ENCODE results near the gene RPS19BP1.

DNA sequence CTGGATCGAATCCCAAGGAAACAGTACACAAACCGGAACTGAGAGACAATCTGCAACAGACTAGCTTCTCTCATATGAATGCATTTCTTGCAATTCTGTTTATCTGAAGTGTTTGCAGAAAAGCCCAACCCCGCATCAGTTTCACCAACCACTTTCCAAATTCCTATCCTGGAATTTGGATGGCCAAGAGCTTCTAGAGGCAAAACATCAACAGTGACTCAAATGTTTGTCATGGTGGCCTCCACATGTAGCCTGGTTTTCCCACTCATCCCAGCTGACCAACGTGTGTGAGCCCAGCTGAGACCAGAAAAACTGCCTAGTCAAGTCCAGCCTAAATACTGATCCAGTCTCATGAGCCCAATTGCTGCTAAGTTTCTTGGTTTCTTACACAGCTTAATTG, 38.8 kb downstream of the RPS19BP1 start:
- TF ChIP-seq, protein P1, sequence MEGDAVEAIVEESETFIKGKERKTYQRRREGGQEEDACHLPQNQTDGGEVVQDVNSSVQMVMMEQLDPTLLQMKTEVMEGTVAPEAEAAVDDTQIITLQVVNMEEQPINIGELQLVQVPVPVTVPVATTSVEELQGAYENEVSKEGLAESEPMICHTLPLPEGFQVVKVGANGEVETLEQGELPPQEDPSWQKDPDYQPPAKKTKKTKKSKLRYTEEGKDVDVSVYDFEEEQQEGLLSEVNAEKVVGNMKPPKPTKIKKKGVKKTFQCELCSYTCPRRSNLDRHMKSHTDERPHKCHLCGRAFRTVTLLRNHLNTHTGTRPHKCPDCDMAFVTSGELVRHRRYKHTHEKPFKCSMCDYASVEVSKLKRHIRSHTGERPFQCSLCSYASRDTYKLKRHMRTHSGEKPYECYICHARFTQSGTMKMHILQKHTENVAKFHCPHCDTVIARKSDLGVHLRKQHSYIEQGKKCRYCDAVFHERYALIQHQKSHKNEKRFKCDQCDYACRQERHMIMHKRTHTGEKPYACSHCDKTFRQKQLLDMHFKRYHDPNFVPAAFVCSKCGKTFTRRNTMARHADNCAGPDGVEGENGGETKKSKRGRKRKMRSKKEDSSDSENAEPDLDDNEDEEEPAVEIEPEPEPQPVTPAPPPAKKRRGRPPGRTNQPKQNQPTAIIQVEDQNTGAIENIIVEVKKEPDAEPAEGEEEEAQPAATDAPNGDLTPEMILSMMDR (IDR thresholded peaks at IDR 0.05; ENCODE audit: borderline replicate concordance, extremely low read depth, low read length, poor library complexity, severe bottlenecking), result no peak
- TF ChIP-seq EZH2 (IDR thresholded peaks at IDR 0.05; ENCODE audit: borderline replicate concordance, low read depth, low read length, severe bottlenecking), result no peak

Data from DND-41 (cell line).